ENCODE data around the gene IGF2.

IGF2 gene

DNA sequence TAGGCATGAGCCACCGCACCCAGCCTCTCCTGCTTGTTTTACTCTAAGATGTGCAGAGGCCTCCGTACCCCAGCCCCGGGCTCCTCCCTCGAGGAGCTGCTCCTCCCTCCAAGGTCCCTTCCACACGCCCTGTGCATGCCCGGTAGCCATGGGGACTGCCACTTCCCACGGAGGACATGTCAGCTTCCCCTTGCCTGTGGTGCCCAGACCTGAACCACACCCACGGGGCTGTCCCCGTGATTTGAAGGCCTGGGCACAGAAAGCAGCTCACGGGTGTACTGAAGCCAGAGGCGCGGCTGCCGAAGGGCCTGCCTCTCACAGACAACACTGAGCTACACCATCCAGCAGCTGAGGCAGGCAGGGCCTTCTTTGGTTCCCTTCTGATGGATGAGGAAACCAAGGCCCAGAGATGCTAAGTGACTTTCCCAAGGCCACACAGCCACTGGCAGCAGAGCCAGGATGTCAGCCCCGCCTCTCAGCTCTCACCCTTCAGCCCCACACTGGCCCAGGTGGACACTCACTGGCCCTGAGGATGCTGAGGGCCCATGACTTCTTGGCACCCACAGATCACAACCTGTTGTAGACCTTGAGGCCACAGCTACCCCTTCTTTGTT is 14.5 kb upstream of the IGF2 start:
- DNase-seq: no peak

GRCh38 chr11:2151500-2152257 is 12.5 kb upstream of the IGF2 start:
- DNase-seq: peak; percentile 76

- DNase-seq: no peak
These were observed 11.0 kb upstream of the IGF2 start for GRCh38 chr11:2149864-2150847.

DNA sequence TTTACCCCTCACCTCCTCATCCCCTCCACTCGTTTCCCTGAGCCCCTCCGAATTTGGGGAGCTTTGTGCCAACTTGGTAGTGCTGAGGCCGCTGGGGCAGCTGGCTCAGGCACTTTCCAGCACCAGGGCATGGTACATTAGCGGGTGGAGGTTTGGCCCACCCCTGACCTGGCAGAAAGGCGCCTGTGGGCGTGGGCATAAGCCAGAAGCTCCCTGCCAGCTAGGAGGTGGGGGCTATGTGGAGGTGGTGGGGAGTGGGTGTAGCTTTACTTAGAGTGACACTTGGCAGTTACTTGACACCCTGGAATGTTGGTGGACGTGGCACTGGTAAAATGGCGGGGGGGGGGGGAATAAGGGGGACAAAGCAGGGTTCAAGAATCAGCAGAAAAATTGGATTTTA is 10.3 kb upstream of the IGF2 start:
- no peak for DNase-seq

DNA sequence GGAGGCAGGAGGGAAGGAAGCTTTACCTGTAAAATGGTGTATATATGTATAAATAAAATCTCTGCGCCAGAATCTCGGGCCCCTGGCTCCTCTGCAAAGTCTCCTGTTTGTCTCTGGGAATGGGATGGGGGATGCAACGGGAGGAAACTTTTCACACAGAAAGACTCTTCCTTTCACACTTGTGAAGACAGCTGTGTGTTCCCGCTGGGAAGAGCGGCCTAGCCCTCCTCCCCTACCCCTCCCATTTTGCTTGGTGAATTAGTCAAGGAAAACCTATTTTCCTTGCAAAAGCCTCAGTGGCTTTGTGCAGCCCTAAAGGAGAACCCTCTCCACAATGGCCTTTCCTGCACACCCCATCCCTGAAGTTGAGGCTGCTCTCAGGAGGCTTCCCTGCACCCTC is 9.4 kb upstream of the IGF2 start:
- no peak for DNase-seq

DNA sequence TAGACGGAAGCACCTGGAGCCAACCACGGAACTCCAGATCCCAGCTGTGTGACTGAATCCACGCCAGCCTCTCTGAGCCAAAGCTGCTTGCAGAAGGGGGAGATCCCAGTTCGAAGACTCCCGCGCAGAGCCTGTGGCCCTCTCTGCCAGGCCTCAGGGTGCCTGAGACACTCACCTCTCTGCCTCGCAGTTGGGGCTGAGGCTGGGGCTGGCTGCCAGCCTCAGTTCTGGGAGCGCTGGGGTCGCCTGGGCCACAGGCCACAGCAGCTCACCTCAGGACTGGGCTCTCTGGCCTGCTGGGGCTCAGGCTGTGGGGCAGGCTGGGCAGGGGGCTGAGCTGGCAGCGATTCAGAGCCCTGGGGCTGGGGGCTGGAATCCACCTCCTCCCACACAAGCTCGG is 8.2 kb upstream of the IGF2 start:
- no peak for DNase-seq

GRCh38 chr11:2146051-2146450 is 6.9 kb upstream of the IGF2 start:
- no peak for DNase-seq

DNA sequence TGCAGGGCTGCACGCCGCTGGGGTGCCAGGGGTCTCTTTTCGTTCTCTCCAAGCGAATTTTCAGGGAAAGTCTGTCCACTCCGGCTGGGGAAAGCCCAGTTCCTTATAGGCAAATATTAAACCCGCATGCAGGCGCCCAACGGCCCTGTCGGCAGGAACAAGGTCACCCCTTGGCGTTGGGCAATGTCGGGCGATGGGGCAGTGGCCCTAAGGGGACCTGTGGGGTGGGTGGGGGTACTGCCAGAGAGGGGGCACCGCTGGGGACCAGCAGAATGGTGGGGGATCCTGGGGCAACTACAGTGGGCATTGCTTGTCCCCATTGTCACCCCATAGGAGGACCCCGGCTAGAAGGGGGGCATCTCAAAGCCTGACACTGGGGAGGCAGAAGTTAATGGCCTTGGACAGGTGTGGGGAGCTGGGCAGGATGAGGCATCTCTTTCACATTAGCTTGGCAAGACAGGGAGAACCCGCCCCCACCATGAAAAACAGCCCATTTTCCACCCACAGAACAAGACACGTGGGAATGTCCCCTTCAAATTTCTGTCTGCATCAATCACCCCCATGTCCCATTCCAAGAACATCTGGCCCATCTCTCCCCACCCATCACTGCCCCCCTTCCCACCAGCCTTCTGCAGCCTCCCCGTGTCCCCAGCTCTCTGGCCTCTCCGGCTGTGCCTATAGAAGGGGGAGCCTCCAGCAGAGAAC is 5.5 kb upstream of the IGF2 start:
- DNase-seq: no peak

GRCh38 chr11:2143799-2144543 is 4.8 kb upstream of the IGF2 start:
- DNase-seq: peak; percentile 21

- DNase-seq: no peak
These were observed 4.2 kb upstream of the IGF2 start for GRCh38 chr11:2143477-2143798.

DNA sequence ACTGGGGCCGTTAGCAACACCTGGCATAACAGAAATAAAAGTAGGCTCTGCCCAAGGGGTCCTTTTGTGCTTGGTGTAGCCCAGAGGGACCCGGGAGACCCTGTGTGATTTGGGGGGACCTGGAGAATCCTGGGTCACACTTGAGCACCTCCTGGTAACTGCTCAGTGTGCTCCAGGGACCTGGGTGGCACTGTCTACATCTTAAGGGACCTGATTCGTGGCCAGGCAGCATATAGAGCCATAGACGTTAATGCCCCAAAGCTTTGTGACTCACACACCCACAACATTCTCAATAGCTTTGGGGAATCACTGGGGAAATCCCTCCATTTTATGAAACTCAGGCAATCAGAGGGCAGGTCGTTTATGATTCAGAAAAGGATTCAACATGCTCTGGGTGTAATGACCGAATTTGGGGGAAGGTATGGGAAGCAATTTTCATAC is 3.6 kb upstream of the IGF2 start:
- peak; percentile 77 for DNase-seq

DNA sequence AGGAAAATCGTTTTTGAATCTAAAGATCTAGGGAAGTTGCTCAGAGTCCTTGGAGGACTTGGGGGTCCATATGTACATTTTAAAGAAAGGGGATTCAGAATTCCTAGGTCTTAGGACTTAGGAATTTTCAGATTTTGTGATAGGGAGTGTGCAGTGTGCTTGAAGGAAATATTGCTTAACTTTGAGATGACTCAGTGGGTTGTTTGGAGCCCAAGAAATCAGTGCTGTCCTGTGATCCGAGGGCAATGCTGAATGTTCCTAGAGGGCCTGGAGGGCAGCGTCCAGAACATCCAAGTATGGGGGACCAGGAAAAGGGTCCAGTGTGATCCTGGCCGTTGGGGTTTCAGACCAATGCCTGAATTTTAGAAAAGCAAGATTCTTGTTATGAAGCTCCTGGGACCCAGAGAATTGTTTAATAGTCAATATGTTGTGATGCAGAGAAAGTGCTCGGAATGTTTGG is 3.1 kb upstream of the IGF2 start:
- DNase-seq: no peak

GRCh38 chr11:2140411-2141400 is 1.5 kb upstream of the IGF2 start:
- no peak for DNase-seq

- DNase-seq: no peak
These were observed 590 bp upstream of the IGF2 start for GRCh38 chr11:2139621-2140337.

GRCh38 chr11:2138431-2139122 is 612 bp downstream of the IGF2 start:
- DNase-seq: no peak

- no peak for DNase-seq
These were observed 1.1 kb downstream of the IGF2 start for GRCh38 chr11:2138068-2138430.

DNA sequence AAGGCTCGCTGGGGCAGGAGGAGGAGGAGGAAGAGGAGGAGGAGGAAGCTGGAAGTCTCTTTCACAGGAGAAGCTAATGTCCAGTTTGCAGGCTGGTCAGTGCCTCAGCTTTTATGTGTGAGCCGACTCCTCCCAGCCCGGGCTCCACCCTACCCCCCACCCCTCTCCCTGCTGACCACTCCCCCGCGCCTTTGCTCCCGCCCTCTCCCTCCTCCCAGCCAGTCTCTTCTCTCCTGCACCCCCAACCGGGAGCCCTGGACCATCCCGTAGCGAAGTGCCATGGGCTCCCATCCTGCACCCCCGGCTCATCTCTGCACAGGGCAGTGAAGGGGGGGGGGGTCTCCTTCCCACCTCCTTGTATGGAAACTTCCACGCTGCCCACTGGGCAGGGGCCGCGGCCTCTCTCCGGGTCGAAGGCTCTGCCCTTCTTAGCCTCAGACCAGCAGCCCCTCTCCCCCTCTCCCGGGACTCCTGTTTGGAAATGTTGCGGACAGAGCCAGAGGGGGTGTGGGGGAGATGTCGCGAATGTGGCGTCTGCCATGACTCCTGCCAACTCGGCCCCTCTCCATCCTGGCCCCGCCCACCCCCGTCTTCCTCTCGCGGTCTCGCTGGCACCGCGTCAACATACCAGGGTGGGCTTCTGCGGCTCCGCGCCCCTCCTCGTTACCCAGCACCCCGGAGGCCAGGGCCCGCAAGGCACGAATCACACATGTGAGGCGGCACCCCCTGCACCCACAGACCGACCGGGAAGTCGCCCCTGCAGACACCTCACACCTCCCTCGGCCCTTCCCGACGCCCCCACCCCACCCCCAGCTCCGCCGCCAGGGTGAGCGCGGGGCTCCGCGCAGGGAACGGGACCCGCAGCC is 1.8 kb downstream of the IGF2 start:
- DNase-seq: no peak

- DNase-seq: no peak
These were observed 2.3 kb downstream of the IGF2 start for GRCh38 chr11:2136952-2137201.
